Measurements from ENCODE around the gene SIN3A.
"Not testable (repeated sequence)": the region's sequence is repeated elsewhere in the genome, so short reads cannot be mapped to it uniquely, and the experiment has no call there.

Gene SIN3A

DNA sequence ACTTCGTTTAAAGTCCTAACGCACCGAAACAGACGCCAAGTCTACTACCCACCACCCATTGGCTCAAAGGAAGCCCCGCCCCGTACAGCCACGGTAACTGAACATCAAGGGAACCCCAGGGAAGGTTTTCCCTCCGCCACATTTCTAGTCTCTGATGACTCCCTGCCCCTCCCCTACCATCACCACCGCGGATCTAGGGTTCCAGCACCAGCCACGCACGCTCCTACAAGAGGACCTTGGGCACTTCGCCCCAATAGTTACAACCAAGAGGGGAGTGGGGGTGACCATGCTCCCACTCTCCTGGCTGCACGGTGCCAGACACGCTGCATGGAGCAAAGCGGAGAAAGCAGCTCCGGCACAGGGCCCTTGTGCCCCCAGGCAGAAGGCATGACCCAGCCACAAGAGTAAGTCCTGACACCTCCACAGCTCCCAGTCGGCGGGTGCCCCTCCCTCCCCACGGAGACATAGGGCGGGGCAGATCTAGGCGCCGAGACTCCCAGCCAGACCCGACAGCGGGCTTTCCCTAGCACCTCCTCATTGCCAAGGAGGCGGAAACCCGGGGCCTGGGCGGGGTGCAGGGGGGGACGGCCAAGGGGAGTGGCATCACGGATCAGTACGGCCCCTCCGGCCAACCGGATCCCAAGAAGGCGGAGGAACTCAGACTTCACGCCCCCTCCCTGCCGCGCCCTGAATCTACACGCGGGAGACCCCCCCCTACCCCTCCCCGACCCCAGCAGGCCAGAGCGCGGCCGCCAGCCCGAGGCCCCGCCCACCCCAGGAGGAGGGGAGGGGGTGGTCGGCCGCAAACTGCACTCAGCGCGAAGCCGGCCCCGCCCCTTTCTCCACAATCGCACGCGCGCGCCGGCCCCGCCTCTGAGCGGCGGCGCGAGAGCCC lies 936 bp downstream of the SIN3A start:
- peak; percentile 58 to 97 (median 84) for DNase-seq

GRCh38 chr15:75449585-75450306 lies 1.7 kb downstream of the SIN3A start:
- no peak for DNase-seq

GRCh38 chr15:75448171-75448570 lies 3.3 kb downstream of the SIN3A start:
- DNase-seq: peak in 2 of 14 donors; percentile 0 to 6

- no peak for DNase-seq
Observed at GRCh38 chr15:75446151-75446550, 5.3 kb downstream of the SIN3A start.

DNA sequence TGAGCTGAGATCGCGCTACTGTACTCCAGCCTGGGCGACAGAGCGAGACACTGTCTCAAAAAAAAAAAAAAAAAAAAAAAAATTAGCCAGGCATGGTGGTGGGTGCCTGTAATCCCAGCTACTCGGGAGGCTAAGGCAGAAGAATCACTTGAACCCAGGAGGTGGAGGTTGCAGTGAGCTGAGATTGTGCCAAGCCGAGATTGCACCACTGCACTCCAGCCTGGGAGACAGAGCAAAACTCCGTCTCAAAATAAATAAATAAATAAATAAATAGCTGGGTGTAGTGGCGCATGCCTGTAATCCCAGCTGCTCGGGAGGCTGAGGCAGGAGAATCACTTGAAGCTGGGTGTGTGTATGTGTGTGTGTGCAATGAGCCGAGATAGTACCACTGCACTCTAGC lies 6.2 kb downstream of the SIN3A start:
- DNase-seq: not testable (repeated sequence)

DNA sequence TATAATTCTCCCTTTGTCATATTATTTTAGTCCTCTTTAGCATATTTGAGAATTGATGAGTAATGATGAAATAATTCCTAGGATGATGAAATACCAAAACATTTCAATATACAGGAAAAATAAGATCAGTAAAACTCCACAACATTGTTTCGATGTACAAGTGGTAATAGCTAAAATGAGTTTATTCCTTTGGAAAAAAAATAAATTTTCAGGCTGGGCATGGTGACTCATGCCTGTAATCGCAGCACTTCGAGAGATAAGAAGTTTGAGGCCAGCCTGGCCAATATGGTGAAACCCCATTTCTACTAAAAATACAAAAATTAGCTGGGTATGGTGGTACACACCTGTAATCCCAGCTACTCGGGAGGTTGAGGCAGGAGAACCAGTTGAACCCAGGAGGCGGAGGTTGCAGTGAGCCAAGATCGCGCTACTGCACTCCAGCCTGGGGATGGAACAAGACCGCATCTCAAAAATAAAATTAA lies 7.5 kb downstream of the SIN3A start:
- DNase-seq: not testable (repeated sequence)

- DNase-seq: no peak
Observed at GRCh38 chr15:75437721-75438120, 13.8 kb downstream of the SIN3A start.

GRCh38 chr15:75436881-75437280 lies 14.6 kb downstream of the SIN3A start:
- DNase-seq: no peak

- no peak for DNase-seq
Observed at GRCh38 chr15:75431682-75432081, 19.8 kb downstream of the SIN3A start.

DNA sequence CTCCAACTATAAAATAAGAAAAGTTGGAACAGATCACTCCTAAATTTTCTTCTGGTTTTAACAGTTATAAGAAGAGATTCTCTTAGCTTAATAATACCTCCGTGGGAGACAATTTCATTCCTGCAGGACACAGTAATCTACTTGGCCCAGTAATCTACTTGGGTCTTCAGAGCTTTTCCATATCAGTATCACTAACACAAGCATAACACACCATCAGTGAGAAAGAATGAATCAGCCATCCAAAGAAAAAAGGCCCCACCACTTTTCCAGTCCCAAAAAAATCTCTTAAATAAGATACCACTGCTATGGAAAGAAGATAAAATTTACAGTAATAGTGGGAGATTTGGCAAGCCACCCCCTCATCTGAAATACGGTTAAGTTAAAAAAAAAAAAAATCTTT lies 20.2 kb downstream of the SIN3A start:
- DNase-seq: no peak

- DNase-seq: no peak
Observed at GRCh38 chr15:75430259-75430658, 21.2 kb downstream of the SIN3A start.

DNA sequence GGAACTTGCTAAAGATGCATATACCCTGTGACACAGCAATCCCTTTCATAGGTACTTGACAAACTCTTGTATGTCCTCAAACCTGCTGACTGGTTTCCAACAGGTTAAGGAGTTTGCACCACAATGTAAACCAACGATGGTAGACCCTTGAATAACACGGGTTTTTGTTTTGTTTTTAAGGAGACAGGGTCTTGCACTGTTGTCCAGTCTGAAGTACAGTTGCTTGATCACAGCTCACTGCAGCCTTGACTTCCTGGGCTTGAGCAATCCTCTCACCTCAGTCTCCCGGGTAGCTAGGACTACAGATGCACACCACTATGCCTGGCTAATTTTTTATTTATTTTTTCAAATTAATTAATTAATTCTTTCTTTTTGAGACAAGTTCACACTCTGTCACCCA lies 23.3 kb downstream of the SIN3A start:
- no peak for DNase-seq

DNA sequence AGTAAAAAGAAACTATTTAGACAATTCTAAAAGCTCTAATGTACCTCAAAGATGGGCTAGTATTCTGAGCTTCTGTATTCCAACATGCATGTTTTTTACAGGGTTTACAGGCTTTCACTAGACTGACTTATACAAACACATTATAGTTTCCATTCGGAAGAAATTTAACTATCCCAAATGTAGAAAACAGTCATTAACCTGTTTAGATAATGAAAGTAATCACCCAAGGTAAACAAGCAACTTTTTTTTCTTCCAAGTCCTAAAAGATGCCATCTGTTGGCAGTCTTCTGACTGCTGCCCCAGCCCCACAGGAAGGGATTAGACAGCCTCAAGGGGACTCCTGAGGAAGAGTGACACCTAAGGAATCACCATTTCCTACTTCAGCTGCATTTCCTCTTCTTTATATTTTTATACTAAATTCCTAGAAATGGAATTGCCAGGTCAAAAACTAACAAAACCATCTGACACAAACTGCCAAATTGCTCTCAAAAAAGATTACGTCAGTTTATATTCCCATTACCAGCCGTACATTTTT lies 25.5 kb downstream of the SIN3A start:
- no peak for DNase-seq

DNA sequence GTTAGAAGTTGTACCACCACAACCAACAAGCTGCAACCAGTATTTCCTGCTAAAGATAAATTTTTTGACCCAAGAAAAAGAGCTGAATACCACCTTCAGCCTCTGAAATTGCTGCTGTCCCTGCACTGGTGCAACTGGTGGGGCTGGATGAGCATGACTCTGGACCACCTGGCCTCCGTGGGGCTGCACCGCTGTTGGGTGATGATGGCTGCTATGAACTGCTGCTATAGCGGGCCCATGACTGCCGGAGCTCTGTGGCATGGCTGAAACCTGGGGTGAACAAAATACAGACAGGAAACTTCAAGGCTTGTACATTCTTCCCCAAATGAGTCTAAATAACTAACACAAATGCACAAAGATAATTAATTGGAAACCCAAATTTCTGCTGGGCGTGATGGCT lies 28.9 kb downstream of the SIN3A start:
- DNase-seq: no peak

GRCh38 chr15:75420698-75421097 lies 30.8 kb downstream of the SIN3A start:
- DNase-seq: no peak

DNA sequence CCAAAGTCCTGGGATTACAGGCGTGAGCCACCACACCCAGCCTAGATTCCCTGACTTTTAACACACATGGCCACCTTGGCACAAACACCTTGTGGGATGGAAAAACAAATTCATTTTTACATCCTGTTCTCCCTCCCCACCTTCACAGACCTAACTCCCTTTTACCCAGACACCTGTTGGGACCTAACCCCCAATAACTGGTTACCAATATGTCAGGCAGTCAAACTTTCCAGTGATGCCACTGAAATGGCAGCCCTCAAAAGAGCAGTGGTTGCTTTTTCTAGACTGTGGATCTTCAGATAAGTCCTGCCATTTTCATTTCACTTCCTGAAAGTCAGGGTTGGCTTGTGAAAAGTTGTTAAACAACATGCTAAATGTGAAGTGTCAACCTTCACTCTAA lies 34.9 kb downstream of the SIN3A start:
- no peak for DNase-seq

DNA sequence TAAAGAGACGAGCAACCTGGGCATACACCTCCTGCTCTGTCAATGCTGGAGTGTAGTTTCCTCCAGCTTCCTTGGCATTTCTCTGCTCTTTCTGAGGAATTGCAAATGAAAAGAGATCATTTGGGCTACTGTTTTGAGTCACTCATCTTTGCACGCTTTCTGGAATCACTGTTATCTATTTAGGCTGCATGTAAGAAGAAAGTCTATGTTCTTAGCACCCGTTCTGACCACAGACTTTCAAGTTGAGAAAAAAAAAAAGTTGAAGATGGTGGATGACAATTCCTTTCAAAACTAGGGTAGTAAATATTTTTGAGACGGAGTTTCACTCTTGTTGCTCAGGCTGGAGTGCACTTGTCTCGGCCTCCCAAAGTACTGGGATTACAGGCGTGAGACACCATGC lies 41.3 kb downstream of the SIN3A start:
- no peak for DNase-seq

GRCh38 chr15:75407083-75407482 lies 44.4 kb downstream of the SIN3A start:
- DNase-seq: no peak

GRCh38 chr15:75403892-75404291 lies 47.6 kb downstream of the SIN3A start:
- DNase-seq: no peak

- DNase-seq: no peak
Observed at GRCh38 chr15:75397494-75397893, 54.0 kb downstream of the SIN3A start.

GRCh38 chr15:75389791-75390382 lies 61.6 kb downstream of the SIN3A start:
- no peak for DNase-seq

DNA sequence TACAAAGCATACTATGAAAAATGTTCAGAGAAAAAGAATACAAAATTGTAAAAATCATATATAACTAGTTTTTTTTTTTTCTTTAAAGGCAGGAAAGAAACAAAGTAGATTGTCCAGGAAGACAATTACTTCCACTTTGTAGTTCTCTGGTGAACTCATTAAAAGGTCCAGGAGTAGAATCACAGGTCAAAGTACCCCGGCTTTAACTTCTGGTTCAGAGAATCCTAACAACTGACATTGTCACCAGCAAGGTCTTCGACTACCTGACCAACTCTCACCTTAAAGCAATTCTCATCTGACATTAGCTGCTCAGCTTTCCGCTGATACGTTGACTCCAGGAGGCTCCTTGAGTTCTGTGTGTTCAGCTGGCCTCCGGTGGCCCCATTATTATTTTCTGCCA lies 67.5 kb downstream of the SIN3A start:
- not testable (repeated sequence) for DNase-seq

GRCh38 chr15:75380773-75381172 lies 70.7 kb downstream of the SIN3A start:
- DNase-seq: no peak

Measured in C1 segment of cervical spinal cord (tissue), 14 donors.